Stimulated activated CD8-positive, alpha-beta memory T cell treated with anti-CD3 and anti-CD28 coated beads, Interleukin-7, amount 100 ng/mL, for 1 hour (primary cell): ENCODE results near the gene CDCP1.

ENCODE experiments used
- DNase-seq, 2 donors: peaks; one replicate each; pipeline ENCODE4 v3.0.0-alpha.2; 2020; ENCODE audit warnings: low read depth in 2 of 2

Gene CDCP1

DNA sequence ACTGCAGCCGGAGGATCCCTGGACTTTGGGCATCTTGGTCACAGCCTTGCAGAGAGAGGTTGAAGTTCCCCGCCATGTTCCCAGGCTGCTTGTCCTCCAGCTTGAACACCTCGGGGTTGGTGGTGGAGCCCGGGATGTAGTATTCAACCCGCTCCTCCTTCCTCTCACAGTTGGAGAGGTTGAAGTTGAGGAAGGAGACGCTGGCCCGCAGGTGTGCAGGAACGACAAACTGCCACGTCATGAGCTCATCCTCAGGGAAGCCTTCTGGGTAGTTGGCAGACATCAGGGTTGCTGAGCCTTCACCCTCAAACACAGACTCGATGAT is 35.7 kb downstream of the CDCP1 start:
- DNase-seq, result no peak

DNA sequence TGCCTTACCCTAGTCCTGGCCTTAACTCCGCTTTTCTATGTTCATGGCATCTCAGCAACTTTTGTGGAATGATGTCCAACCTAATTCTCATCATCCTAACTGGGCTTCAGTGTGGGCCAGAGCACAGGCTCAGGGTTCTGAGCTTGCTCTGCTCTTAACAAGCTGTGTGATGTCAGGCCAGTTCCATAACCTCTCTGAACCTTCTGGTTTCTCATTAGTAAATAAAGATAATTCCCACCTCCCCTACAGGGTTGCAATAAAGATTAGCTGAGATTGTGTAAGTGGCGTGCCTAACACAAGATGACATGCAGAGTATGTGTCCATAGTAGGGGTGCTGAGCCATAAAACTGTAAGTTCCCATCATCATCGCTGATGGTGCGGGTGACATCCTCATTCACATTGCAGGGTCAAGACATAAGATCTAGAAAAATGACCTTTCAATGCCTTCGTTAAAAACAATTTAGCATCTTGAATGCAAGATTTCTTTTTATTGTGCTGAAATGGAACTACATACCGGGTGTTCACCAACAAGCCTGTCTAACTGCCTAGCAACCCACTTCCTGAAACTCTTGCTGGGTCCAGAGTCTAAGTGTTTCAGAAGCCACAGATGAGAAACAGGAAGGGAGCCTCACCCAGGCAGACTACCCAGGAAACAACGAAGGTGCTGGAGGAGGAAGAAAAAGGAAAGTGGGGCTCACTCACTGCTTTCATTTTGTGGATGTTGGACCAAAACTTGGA is 36.2 kb downstream of the CDCP1 start:
- peak in 1 of 2 donors; percentile 9 for DNase-seq

DNA sequence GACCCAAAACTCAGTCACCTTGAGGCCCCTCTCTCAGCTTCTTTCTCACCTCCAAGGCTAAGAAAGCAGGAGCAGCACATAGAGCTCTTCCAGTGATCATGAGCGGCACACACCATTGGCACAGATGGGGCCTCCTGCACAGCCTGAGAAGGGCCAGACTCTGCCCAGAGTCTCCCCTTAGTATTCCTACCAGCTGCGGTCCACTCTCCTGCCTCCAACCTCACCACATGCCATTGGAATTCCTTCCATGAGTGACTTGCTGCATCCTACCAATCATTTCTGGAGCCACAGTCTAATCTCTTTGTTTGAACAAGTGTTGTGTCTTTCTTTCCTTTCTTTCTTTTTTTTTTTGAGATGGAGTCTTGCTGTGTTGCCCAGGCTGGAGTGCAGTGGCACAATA is 39.3 kb downstream of the CDCP1 start:
- no peak for DNase-seq

DNA sequence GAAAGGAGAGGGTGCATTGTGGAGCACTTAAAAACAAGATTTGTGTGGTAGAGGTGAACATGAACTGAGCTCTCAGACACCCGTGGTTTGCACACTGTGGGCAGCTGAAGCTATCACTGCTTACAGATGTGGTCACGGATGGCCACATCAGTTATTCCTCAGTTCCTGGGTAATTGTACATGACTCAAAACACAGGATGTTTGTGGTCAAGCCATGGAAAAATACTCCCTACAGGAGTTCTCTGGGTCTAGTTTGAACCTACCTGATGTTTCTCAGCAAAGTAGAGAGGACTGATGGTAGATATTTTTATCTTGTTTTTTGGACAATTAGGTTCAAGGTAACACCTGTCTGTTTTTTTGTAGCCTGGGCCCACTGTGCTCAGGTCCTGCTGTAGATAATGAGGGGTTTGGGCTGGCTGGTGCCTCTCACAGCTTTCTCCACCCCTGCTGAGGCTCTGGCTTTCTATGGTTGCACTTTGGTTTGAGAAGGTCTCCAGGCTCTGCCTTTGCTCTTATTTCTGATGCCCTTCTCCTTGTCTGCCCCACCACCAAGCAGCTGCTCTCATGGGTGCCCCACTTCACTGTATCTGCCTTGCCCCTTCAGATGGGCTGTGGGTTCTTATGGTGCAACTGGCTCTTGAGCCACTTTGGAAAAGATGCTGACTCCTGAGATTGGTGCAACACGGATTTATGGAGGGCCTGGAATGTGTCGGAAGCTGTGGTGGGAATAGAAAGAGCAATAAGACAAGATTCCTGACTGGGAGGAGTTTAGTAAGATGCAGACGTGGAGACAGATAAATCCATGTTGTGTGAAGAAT is 40.1 kb downstream of the CDCP1 start:
- peak; percentile 25 to 26 for DNase-seq

DNA sequence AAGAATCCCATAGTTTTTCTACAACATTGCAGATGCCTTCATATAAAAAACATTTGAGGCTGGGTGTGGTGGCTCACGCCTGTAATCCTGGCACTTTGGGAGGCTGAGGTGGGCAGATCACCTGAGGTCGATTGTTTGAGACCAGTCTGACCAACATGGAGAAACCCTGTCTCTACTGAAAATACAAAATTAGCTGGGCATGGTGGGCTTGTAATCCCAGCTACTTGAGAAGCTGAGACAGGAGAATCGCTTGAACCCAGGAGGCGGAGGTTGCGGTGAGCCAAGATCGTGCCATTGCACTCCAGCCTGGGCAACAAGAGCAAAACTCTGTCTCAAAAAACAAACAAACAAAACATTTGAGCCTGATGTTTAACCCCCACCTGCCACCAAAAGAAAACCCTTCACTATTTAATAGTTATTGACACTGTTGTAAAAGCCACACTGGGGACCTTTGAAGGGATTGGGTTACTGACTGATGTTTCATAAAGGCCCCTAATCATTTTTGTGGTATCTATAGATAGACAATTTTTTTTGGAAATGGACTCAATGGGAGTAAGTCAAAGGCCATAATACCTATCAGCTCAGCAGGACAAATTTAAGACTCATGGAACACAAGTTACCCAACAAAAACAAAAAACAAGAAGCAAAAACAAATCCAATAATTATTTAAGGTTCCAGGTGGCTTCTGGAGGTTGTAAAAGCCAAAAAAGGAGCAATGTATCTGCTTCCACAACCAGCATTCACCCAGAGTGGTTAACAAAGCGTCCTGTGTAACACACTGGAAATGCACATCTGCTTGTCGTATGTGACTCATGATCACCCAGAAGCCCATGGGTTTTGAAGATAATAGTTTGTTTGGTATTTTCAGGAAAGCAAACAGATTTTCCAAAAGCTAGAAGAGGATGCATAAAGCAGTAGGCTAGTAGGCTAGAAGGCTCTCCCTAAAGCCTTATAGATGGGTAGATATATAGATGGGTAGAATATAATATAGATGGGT is 41.2 kb downstream of the CDCP1 start:
- DNase-seq, result no peak

DNA sequence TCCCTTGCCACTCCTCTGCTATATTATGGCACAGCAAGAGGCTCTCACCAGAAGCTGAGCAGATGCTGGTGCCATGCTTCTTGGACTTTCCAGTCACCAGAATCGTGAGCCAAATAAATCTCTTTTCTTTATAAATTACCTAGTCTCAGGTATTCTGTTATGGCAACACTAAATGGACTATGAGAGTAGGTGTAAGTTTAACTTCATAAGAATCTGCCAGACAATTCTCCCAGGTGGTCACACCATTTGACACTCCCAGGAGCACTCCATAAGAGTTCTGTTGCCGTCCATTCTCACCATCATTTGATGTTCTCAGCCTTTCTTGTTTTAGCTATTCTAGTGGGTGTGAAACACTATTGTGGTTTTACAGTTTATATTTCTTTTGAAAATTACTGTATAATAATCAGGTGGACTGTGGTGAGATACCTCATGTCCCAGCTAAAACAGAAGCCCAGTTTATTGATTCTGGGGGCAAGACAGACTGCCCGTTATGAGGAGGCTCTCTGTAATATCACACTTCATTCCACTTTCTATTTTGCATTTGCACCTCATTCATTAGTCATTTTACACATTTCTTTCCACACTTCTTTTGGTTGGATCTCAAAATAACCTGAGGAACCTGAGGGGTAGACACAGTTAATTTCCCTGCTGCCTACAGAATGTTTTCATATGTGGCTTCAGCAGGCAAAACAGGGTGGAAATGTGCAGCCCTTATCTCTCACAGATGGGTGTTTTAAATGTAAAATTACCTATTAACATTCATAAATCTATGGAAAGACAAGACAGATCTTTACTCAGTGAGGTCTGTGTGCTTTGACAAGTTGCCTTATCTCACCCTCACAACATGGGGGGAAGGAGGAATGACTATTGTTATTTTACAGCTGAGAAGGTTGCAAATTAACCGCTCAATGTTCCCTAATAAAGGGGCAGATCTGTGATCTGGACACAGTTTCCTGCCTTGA is 42.1 kb downstream of the CDCP1 start:
- DNase-seq, result no peak

DNA sequence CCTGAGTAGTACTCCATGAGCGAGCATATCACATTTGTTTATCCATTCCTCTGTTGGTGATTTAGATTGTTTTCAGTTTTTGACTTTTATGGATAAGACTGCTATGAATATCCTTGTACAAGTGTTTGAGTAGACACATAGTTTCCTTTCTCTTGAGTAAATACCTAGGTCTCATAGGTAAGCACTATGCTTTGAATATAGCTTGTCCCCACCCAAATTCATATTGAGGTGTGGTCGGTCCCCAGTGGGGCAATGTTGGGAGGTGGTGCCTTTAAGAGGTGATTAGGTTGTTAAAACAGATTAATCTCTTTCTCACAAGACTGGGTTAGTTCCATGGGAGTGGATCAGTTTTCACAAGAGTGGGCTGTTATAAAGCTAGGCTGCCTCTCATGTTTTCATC is 42.8 kb downstream of the CDCP1 start:
- DNase-seq, result no peak

DNA sequence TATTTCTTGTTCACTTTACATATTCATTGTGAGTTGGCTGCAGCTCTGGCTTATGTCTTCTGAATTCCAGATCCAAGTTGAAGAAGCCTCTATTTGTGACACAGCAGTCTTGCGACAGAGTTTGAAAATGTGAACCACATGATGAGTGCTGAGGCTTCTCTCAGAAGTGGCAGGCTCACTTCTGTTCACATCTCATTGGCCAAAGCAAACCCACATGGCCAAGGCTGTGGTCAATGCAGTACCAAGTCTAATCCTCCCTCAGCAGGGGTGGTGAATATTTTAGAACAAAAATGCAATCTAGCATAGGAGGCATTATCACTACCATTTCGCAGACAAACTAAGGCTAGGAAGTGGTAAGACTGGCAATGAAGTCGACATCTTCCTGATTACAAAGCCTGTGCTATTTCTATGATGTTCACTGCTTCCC is 45.2 kb downstream of the CDCP1 start:
- DNase-seq, result no peak

DNA sequence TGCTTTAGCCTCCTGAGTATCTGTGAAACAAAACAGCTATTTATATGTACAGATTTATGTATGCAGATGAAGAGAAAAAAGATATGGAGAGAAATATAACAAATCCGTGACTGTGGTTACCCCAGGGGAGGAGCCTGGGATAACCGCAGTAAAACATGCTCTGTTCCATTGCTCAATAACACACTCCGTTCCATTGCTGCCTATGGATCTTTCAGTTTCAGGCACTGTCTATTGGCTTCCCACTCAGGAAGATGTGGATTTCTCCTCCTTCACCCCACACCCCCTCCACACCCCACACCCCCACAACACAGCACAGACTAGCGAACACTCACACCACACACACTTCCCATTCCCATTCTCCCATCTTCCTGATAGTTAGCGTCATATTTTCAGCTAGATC is 47.9 kb downstream of the CDCP1 start:
- no peak for DNase-seq

DNA sequence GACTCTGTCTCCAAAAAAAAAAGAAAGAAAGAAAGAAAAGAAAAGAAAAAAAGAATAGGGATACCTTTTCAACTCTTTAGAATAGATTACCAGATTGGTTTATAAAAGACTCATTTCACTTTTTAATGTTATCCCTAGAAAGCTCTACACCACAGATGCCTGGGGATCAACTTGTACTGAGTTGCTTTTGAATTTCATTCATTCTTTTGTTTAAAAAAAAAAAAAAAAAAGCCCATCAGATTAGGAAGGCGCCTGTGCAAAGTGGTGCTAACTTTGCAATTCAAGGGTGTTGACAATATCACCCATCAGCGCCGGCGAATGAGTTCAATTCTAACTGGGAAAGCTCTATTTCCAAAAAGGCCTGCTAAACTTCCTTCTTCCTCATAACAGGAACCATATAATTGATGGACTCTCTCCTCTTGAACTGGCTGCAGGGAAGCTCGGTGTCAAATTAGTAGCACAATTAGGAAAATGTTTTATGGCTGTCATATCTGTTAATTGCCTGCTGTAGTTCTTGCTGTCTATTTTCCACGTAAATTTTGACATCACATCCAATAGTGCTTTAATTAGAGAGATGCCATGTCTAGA is 48.8 kb downstream of the CDCP1 start:
- no peak for DNase-seq

DNA sequence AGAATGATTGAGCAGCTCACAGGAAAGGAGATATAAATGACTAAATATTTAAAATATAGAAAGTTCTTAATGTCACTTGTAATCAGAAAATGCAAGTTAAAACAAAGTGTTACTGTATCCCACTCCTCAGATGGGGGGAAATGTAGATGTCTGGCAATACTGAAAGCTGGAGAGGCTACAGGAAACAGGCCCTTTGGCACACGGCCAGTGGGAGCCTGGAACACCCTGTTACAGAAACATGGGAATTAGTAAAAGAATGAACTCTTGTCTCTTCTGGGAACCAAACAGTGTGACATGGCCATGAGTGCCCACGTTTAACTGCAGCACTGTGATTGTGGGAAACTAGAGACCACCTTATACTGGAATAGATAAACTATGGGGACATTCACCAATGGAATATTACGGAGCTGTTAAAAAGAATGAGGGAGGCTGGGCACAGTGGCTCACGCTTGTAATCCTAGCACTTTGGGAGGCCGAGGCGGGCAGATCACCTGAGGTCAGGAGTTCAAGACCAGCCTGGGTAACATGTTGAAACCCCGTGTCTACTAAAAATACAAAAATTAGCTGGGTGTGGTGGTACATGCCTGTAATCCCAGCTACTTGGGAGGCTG is 50.2 kb downstream of the CDCP1 start:
- DNase-seq, result no peak

DNA sequence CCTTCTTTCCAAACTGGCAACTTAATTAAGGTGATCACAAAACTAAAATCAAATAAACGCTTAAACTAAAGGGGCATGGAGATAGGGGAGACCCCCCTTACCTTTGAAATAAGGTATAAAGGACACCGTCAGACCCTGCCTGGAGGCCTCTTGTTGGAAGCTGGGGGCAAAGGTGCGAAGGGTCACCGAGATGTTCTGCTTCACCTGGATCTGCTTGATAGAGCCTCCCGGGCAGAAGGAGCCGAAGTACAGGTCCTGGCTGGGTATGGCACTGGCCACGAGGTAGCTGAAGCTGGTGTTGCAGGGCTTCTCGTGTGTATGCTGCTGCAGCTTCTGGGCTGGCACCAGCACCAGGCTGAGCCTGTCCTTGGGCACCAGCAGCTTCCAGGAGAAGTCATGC is 53.0 kb downstream of the CDCP1 start:
- no peak for DNase-seq

DNA sequence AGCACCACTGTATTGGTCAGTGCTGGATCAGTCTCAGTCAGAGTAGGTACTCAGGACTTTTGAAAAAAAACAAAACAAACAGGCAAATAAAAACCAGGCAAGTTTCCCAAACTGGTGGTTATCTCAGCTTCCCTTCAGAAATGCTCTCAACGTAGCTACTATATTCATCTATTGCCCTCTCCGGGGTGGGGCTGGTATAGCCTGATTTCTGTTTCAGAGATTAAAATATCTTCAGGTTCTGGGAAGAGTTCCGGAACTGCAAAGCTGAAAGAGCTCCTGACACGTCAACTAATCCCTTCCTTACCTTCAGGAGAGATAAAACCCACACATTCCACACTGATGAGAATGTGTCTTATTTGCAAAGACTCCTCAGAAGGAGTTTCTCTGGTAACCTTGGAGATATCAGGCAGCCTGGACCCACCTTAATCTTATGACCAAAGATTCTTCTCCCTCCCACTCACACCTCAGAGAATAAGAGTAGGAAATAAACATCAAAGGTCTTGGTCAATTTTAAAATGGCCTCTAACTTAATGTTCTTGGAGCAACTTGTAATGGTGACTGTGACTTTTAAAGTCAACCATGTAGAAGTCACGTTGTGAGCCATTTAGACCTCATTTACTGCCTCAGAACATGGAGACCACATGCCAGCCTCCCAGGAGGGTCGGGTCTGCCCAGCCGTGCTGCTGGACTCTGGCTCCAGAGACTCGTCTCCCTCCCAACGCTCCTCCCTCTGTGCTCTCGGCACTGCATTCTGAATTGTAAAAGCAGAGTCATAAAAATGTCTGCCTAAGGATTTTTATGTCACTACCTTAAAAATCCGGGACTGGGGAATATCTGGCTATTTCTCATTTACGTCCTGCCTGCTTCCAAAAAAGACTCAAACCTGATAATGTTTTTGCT is 53.8 kb downstream of the CDCP1 start:
- no peak for DNase-seq

DNA sequence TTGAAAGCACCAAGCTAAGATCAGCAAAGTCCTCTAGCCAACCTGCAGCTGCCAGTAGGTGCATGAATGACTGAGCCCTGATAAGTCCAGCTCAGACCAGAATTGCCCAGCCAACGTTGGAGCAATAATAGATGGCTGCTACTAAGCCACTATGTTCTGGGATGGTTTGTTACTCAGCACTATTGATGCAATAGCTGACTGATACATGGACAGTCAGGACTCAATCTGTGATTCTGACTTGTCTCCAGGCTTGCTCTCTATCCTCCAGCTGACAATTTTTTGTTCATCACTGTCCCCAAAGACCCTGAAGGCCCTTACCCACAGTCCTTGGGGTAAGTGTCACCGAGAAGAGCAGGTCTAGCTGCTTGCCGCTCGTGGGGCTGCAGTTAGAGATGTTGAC is 55.3 kb downstream of the CDCP1 start:
- no peak for DNase-seq

DNA sequence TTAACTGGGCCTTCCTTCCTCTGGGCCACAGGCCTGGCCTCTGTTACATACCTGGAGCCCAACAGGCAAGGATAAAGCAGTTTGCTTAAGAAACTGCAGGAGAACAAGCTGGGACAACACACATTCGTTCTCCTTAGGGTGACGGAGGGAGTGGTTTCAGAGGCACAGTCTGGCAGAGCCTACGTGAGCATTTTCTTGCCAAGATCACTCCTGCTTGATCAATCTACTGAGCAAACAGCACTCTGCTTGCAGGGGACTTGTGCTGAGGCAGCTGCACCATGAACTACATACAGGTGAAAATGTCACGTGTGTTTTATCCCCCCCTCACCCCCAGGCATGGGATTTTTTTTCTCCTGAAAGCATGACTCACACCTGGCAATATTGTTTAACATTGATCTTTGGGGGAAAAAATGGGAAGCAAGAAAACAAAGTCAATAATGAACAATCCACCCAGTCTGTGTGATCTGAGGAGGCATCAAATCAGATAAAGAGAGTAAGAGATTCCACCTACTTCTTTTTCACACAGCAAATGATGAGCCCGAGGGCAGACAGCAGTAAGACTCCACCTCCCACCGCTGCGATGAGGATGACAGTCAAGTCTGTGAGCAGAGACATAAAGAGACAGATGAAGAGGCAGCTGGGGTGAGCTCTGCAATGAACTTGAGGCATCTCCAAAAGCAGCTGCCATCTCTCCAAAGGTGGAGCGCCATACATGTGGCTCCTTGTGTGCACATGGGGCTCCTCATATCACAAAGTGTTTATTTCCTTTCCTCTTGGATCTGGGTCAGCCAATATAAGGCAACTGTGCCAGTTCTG is 57.4 kb downstream of the CDCP1 start:
- no peak for DNase-seq

DNA sequence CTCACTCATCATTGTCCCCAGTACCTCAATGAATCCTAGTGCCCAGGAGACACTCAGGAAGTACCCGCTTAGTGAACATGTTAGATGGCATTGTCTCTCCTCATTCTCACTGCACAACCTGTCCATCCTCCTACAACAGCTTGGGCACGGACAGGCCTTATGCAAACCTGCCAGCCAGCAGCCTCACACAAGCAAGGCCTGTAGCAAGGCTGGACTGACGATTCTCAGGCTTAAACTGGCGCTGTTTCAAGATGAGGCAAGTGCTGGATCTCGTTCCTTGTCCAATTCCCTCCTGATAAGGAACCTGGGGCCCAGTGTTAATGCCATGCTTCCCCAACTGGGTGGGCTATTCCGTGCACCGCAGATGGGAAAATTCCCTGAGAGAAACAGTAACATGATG is 59.0 kb downstream of the CDCP1 start:
- no peak for DNase-seq

DNA sequence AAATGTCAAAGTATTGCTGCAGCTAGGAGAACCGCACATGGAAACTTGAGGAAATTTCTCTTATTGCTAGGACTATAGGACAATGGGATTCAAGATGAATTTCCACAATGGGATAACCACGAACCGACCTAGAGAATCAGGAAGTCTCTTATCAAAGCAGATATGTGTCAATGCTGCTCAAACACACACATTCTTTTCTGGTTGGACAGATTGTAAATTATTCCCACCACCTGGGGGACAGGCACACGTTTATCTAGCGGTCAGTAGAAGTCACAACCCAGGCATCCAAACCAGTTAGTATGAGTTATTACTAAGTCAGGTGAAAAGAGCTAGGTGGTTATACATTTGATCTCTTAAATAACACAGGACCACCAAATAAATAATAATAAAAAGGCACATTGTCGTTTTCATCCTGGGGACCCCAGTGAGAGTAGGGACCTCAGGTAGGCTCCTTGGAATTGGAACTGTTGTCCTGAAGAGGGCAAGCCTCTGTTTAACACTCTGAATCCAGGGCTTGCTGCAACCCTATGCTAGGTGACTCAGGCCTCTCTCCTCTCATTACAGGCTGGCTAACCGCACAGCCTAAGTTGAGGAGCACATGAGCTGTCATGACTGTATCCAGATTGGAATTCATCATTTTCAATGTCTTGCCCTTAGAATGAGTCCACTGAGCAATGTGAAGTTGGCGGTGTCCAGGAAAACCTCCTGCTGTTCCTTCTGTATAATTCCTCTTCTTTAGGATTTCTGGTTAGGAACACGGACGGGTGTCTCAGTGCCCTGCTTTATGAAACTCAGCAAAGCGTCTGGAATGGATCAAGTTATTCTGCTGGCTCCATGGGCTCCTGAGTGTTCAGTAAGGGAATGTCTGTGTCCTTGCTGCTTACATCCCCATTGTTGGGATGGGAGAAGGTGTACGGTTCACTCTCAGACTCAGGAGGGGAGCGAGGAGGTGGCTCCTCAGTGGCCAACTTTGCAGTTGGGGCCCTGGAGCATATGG is 61.1 kb downstream of the CDCP1 start:
- no peak for DNase-seq
